ENCODE data around the gene CTNND1.

- TF ChIP-seq ZNF513 (tag by site-specific recombination; IDR thresholded peaks at IDR 0.05) (no peak), ZNF274 (IDR thresholded peaks at IDR 0.05; ENCODE audit: low read length) (no peak), ZNF274 (tag by site-specific recombination; IDR thresholded peaks at IDR 0.05; ENCODE audit: borderline replicate concordance) (no peak), ZNF169 (tag by site-specific recombination; IDR thresholded peaks at IDR 0.05) (no peak), YY1 (tag by site-specific recombination; IDR thresholded peaks at IDR 0.05) (peak; percentile 85), ZNF350 (tag by site-specific recombination; IDR thresholded peaks at IDR 0.05) (no peak), CTCF (tag by site-specific recombination; IDR thresholded peaks at IDR 0.05) (no peak), SALL2 (tag by site-specific recombination; IDR thresholded peaks at IDR 0.05; ENCODE audit: borderline replicate concordance) (no peak)
Measured at GRCh38 chr11:57712256-57713150, 49.1 kb upstream of the CTNND1 start, which contains the start of gene TMX2.
